Measurements from ENCODE around the gene ABCC3.

DNA sequence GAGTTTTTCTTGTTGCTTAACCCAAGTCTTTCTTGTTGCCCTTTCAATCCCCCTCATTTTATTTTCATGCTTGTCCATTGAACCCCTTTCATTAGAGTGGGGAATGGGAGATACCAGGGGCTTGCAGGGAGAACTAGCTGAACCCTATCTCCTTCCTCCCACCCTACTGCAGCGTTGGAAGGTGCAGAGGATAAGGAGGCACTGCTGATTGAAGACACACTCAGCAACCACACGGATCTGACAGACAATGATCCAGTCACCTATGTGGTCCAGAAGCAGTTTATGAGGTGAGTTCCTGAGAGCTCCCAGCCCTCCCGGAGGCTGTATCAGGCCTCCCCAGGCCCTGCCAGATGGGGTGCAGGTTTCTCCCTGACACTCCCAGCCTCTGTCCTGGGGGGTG is 40.5 kb downstream of the ABCC3 start:
- TF ChIP-seq, protein P1, sequence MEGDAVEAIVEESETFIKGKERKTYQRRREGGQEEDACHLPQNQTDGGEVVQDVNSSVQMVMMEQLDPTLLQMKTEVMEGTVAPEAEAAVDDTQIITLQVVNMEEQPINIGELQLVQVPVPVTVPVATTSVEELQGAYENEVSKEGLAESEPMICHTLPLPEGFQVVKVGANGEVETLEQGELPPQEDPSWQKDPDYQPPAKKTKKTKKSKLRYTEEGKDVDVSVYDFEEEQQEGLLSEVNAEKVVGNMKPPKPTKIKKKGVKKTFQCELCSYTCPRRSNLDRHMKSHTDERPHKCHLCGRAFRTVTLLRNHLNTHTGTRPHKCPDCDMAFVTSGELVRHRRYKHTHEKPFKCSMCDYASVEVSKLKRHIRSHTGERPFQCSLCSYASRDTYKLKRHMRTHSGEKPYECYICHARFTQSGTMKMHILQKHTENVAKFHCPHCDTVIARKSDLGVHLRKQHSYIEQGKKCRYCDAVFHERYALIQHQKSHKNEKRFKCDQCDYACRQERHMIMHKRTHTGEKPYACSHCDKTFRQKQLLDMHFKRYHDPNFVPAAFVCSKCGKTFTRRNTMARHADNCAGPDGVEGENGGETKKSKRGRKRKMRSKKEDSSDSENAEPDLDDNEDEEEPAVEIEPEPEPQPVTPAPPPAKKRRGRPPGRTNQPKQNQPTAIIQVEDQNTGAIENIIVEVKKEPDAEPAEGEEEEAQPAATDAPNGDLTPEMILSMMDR (IDR thresholded peaks at IDR 0.05), result no peak
- TF ChIP-seq ZFX (IDR thresholded peaks at IDR 0.05; ENCODE audit: borderline replicate concordance), result no peak

Data from 22Rv1 (cell line).